ENCODE measurements around the gene CATSPERB. TPM values are rescaled to one million over a fixed set of nuclear protein-coding genes. Genes with fewer than 3 reads are reported as not detected.

The CATSPERB gene
- total and polyA plus RNA-seq, 10 of the 15 experiments (the other 5 are each of a cell fraction or from before 2014, with no cell fraction given), result not detected

DNA sequence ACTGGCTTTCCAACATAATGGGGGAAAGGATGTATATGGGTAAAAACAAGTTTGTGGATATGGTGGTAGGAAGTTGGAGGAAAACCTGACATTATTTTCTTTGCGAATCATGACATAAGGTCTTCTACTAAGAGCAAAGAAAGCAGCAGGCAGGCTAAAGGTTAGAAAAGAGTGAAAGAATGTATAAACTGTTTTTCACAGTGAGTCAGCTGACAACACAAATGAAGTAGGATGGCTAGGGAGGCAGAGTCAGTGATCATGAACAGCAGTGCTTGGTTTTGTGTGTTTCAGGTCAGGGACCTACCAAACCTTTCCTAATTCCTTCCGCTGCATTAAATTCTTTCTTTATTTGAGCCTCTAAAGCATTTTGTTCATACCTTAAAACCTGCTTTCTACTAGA, 46.3 kb upstream of the CATSPERB start:
- Histone ChIP-seq H3K27ac (ENCODE audit: control insufficient read depth, insufficient read depth) (no peak overlapping the region), H3K9me3 (replicated peaks; ENCODE audit: control insufficient read depth, insufficient read depth, low read length) (no peaks in the 10 kb centered on the region), H3K27me3 (replicated peaks in 1 of 2; ENCODE audit: control insufficient read depth in 2 of 2, insufficient read depth in 2 of 2, low read length in 1 of 2) (no peaks in the 10 kb centered on the region; a peak in 1 of 4 replicates), H3K9ac (ENCODE audit: control insufficient read depth, insufficient read depth, low read length) (no peak overlapping the region), H3K79me2 (ENCODE audit: control insufficient read depth, insufficient read depth, low read length) (no peaks in the 10 kb centered on the region), H4K20me1 (ENCODE audit: control insufficient read depth, insufficient read depth) (no peaks in the 10 kb centered on the region), H3K4me3 (no peak overlapping the region), H3K4me2 (ENCODE audit: control insufficient read depth, insufficient read depth) (no peak overlapping the region), H2AFZ (ENCODE audit: control insufficient read depth, low read depth, low read length) (no peak overlapping the region), H3K36me3 (ENCODE audit: control insufficient read depth in 2 of 2, insufficient read depth in 2 of 2, low read length in 1 of 2) (no peaks in the 10 kb centered on the region), H3K4me1 (ENCODE audit: control insufficient read depth, insufficient read depth, low read length) (peaks cover 6% of the 10 kb centered on the region; the same call in 1 of the 2 replicates)
- intact Hi-C loops (cut with micrococcal nuclease; ENCODE audit: unreplicated experiment) (no loop called here), in situ Hi-C loops (cut with MboI) (no loop called here)
- BruUV-seq (replicated peaks), result no TSS peak
- ChIA-PET SMC1A (ENCODE audit: uncharacterized antibody, unreplicated experiment) (no interaction called here), POLR2A (no interaction called here), RAD21 (ENCODE audit: unreplicated experiment) (no interaction called here), CTCF (no interaction called here)
- 96% methylated on average over 2 of the region's 2 CpGs for WGBS (ENCODE audit: insufficient coverage, insufficient replicate concordance, low lambda C conversion rate, missing lambda C conversion rate)
- ATAC-seq, result no peak
- DNase-seq (ENCODE audit: low read depth, low spot score), result no peak
- TF ChIP-seq KLF5 (IDR thresholded peaks at IDR 0.05; ENCODE audit: partially characterized antibody) (no peak), SMAD1 (IDR thresholded peaks at IDR 0.05; ENCODE audit: low read depth, partially characterized antibody) (no peak)
- no peak for FAIRE-seq

DNA sequence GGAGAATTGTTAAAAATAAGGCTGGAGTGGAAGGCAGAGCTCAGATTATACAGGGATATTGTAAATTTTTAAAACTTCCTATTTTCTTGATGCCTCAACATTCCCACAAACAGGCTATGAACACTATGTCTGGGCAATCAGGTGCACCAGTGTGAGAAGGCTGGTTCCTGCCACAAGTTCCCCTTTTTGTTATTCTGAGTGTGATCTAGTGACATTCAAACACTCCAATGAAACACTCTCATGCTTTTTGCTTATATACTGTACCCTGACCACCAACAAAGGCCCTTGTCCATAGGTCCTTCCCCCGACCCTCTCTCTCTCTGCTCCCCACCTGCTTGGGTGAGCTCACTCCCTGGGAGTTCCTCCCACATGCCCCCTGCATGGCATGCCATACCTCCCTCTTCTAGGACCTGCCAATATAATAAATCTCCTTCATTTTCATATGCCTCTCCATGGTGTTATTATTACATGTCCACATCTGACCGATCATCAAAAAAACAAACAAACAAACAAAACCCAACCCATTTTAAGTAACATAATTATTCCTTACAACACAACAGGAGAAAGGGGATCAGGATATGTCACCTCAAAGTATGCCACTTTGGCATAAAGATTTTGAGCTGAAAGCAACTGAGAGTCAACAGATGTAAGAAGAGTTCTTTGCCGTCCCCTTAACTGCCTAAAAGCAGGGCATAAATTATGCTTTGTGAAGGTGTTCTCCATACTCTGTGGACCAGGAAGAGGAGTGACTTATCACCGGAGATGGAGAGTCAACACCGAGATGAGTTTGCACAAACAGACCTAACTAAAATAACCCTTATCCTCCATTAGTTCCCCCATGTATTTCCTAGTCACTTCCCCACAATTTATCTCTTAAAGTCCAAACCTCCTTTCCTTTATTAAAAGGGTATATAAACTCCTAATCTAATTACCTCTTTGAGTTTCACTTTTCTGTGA, 42.5 kb upstream of the CATSPERB start:
- no peak for TF ChIP-seq ZNF24 (IDR thresholded peaks at IDR 0.05)
- peak; percentile 11; the same call in 1 of the 2 replicates for TF ChIP-seq SPI1 (IDR thresholded peaks at IDR 0.05; ENCODE audit: borderline replicate concordance, insufficient read depth, low read depth, low read length)
- FAIRE-seq, result no peak
- Histone ChIP-seq H3K4me1 (ENCODE audit: control insufficient read depth, insufficient read depth, low read length) (peaks cover 6% of the 10 kb centered on the region; the same call in 1 of the 2 replicates), H3K79me2 (ENCODE audit: control insufficient read depth, insufficient read depth, low read length) (no peaks in the 10 kb centered on the region), H3K27ac (ENCODE audit: control insufficient read depth, insufficient read depth) (no peak overlapping the region), H3K36me3 (ENCODE audit: control insufficient read depth in 2 of 2, insufficient read depth in 2 of 2, low read length in 1 of 2) (no peaks in the 10 kb centered on the region), H4K20me1 (ENCODE audit: control insufficient read depth, insufficient read depth) (no peaks in the 10 kb centered on the region), H3K27me3 (replicated peaks in 1 of 2; ENCODE audit: control insufficient read depth in 2 of 2, insufficient read depth in 2 of 2, low read length in 1 of 2) (no peaks in the 10 kb centered on the region; a peak in 1 of 4 replicates), H3K9ac (ENCODE audit: control insufficient read depth, insufficient read depth, low read length) (no peak overlapping the region), H3K9me3 (replicated peaks; ENCODE audit: control insufficient read depth, insufficient read depth, low read length) (no peaks in the 10 kb centered on the region), H3K4me3 (no peak overlapping the region), H2AFZ (ENCODE audit: control insufficient read depth, low read depth, low read length) (no peak overlapping the region), H3K4me2 (ENCODE audit: control insufficient read depth, insufficient read depth) (no peak overlapping the region; the same call in 1 of the 2 replicates)
- DNase-seq (ENCODE audit: low read depth, low spot score), result no peak
- RAD21 ChIA-PET (ENCODE audit: unreplicated experiment), result no interaction called here
- BruUV-seq (replicated peaks), result no TSS peak
- CTCF ChIA-PET, result interaction anchor here (2.1 kb wide), 1 partner anchor 12 kb away, joined by 5 read pairs; no protein-coding TSS in a partner anchor
- 8% methylated on average over 5 of the region's 5 CpGs for WGBS (ENCODE audit: insufficient coverage, insufficient replicate concordance, low lambda C conversion rate, missing lambda C conversion rate)
- POLR2A ChIA-PET, result no interaction called here
- in situ Hi-C loops (cut with MboI), result no loop called here
- intact Hi-C loops (cut with micrococcal nuclease; ENCODE audit: unreplicated experiment), result no loop called here
- ATAC-seq, result peak; percentile 61
- SMC1A ChIA-PET (ENCODE audit: uncharacterized antibody, unreplicated experiment), result interaction anchor here (1.0 to 1.2 kb wide), 2 partner anchors 9 to 19 kb away, joined by 3 to 4 read pairs; no protein-coding TSS in a partner anchor

Data from GM12878 (cell line).